Loucy (cell line): ENCODE measurements around the gene PTGR3.

Experiments
- H2AFZ ChIP-seq: fragments of 200-600 bp; sonication (generic); 2 replicates; pipeline ENCODE4 v1.6.0; 2016; ENCODE audit warnings: antibody characterized with exemption, mild to moderate bottlenecking, low read length, moderate library complexity
- H3F3A ChIP-seq: fragments of 200-600 bp; 2 replicates; pipeline ENCODE4 v1.6.0; 2016; ENCODE audit warnings: antibody characterized with exemption, low read depth, mild to moderate bottlenecking
- H3K27me3 ChIP-seq: fragments of 200-600 bp; sonication (generic); 2 replicates; pipeline ENCODE4 v1.6.1; 2014; ENCODE audit warnings: low read length, mild to moderate bottlenecking; ENCODE audit not compliant: insufficient read depth, poor library complexity, severe bottlenecking
- H3K36me3 ChIP-seq: fragments of 200-600 bp; sonication (generic); 2 replicates; pipeline ENCODE4 v1.6.1; 2016; ENCODE audit warnings: low read length; ENCODE audit not compliant: insufficient read depth
- H3K4me1 ChIP-seq: fragments of 200-600 bp; sonication (generic); 2 replicates; pipeline ENCODE4 v1.5.1; 2014; ENCODE audit warnings: low read length, mild to moderate bottlenecking; ENCODE audit not compliant: insufficient read depth, poor library complexity, severe bottlenecking
- H3K4me2 ChIP-seq: fragments of 200-600 bp; sonication (generic); 2 replicates; pipeline ENCODE4 v1.6.0; 2014; ENCODE audit warnings: antibody characterized with exemption, low read length, low read depth, mild to moderate bottlenecking; ENCODE audit not compliant: poor library complexity, severe bottlenecking
- H3K4me3 ChIP-seq: fragments of 200-600 bp; sonication (generic); 2 replicates; pipeline ENCODE4 v1.5.1; 2014; ENCODE audit warnings: low read length, mild to moderate bottlenecking, mixed read lengths; ENCODE audit not compliant: poor library complexity, severe bottlenecking
- H3K79me2 ChIP-seq: fragments of 200-600 bp; sonication (generic); 2 replicates; pipeline ENCODE4 v1.6.1; 2014; ENCODE audit warnings: low read length; ENCODE audit not compliant: insufficient read depth
- H3K9ac ChIP-seq: fragments of 200-600 bp; sonication (generic); 2 replicates; pipeline ENCODE4 v1.6.0; 2014; ENCODE audit warnings: mild to moderate bottlenecking, low read depth, low read length, moderate library complexity; ENCODE audit not compliant: poor library complexity, severe bottlenecking
- H3K9me2 ChIP-seq: fragments of 200-600 bp; sonication (generic); replicated peaks from 2 replicates; pipeline ENCODE4 v1.6.1; 2016; ENCODE audit warnings: low read depth, low read length, mixed read lengths
- H3K9me3 ChIP-seq: fragments of 200-600 bp; sonication (generic); 2 replicates; pipeline ENCODE4 v1.6.1; 2014; ENCODE audit warnings: mild to moderate bottlenecking, antibody characterized with exemption, low read length, low read depth; ENCODE audit not compliant: insufficient read depth
- H4K20me1 ChIP-seq: fragments of 200-600 bp; sonication (generic); 2 replicates; pipeline ENCODE4 v1.6.0; 2014; ENCODE audit warnings: antibody characterized with exemption, low read length, mild to moderate bottlenecking; ENCODE audit not compliant: insufficient read depth, poor library complexity, severe bottlenecking
- CTCF ChIP-seq: fragments of 200-600 bp; sonication (generic); conservative IDR thresholded peaks from 2 replicates; pipeline ENCODE4 v1.5.1; 2014; ENCODE audit warnings: mild to moderate bottlenecking, antibody characterized with exemption, low read length
- EZH2phosphoT487 ChIP-seq: fragments of 200-600 bp; IDR thresholded peaks from 2 replicates; pipeline ENCODE4 v1.6.1; 2018; ENCODE audit warnings: antibody characterized with exemption, mild to moderate bottlenecking, moderate library complexity, borderline replicate concordance

The PTGR3 gene

DNA sequence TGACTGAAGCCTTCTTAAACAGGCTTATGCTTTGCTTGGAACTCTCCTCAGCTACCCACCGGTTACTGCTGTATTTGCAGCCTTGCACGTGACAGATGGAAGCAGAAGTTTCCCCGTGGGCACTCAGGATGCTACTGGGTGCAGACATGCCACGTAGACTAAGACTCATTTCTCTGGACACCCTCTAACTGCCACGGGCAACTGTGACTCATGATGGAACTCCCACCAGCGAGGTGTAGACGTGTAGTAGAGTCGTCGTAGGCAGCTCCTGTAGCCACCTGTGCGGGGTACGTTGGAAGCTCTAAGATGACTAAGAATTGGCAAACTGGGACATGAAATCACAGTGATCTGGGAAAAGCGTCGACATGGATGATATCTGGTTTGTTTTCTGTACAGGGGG lies 29.2 kb upstream of the PTGR3 start:
- no peak overlapping the region for H3K9ac ChIP-seq
- H3F3A ChIP-seq, result no peaks in the 10 kb centered on the region
- H3K9me2 ChIP-seq, result no peaks in the 10 kb centered on the region
- H3K4me3 ChIP-seq, result no peak overlapping the region
- no peak for TF ChIP-seq CTCF
- TF ChIP-seq EZH2phosphoT487, result no peak
- H4K20me1 ChIP-seq, result peaks cover 2% of the 10 kb centered on the region
- H3K36me3 ChIP-seq, result peaks cover 6% of the 10 kb centered on the region; the same call in 1 of the 2 replicates
- H3K4me1 ChIP-seq, result no peaks in the 10 kb centered on the region
- no peaks in the 10 kb centered on the region for H3K9me3 ChIP-seq
- peaks cover 95% of the 10 kb centered on the region for H3K79me2 ChIP-seq
- H2AFZ ChIP-seq, result no peak overlapping the region
- H3K4me2 ChIP-seq, result no peak overlapping the region
- H3K27me3 ChIP-seq, result no peaks in the 10 kb centered on the region

- Histone ChIP-seq H3K36me3 (peaks cover 6% of the 10 kb centered on the region; the same call in 1 of the 2 replicates), H3F3A (no peaks in the 10 kb centered on the region), H4K20me1 (peaks cover 7% of the 10 kb centered on the region)
These were observed 27.0 kb upstream of the PTGR3 start for GRCh38 chr18:75235896-75236295.

GRCh38 chr18:75234901-75235300 lies 26.0 kb upstream of the PTGR3 start:
- no peak overlapping the region for H2AFZ ChIP-seq
- no peak overlapping the region for H3K4me3 ChIP-seq
- no peak overlapping the region for H3K4me2 ChIP-seq
- H3K4me1 ChIP-seq, result no peaks in the 10 kb centered on the region
- H3K9ac ChIP-seq, result no peak overlapping the region
- peaks cover 6% of the 10 kb centered on the region; the same call in 1 of the 2 replicates for H3K36me3 ChIP-seq
- no peak for TF ChIP-seq CTCF
- no peak for TF ChIP-seq EZH2phosphoT487
- no peaks in the 10 kb centered on the region for H3F3A ChIP-seq
- H3K9me3 ChIP-seq, result no peaks in the 10 kb centered on the region
- H3K27me3 ChIP-seq, result no peaks in the 10 kb centered on the region
- no peaks in the 10 kb centered on the region for H3K9me2 ChIP-seq
- H4K20me1 ChIP-seq, result peaks cover 7% of the 10 kb centered on the region
- H3K79me2 ChIP-seq, result peaks cover 87% of the 10 kb centered on the region

More at GRCh38 chr18:75235896-75236295, 27.0 kb upstream of the PTGR3 start:
- Histone ChIP-seq H3K4me1 (no peaks in the 10 kb centered on the region), H3K27me3 (no peaks in the 10 kb centered on the region), H3K4me3 (no peak overlapping the region), H3K9me2 (no peaks in the 10 kb centered on the region), H3K9me3 (no peaks in the 10 kb centered on the region), H3K79me2 (peaks cover 90% of the 10 kb centered on the region), H3K9ac (no peak overlapping the region), H2AFZ (no peak overlapping the region), H3K4me2 (no peak overlapping the region)
- TF ChIP-seq CTCF (no peak), EZH2phosphoT487 (no peak)
